Progenitor cell of endocrine pancreas (in vitro differentiated cells): Measurements from ENCODE around the gene TIPARP. TPM values are rescaled to one million over a fixed set of nuclear protein-coding genes. Genes with fewer than 3 reads are reported as not detected.
A peak's percentile ranks its signal among the peaks of the same experiment; 100 is the strongest.

Experiments
- DNase-seq: peaks from one replicate; pipeline ENCODE4 v3.0.0; 2021; ENCODE audit warnings: low spot score; ENCODE audit not compliant: unreplicated experiment
- H3K27ac Mint-ChIP-seq: 2 replicates; pipeline ENCODE4 v1.8.0; 2021; ENCODE audit warnings: mild to moderate bottlenecking, moderate library complexity, mixed read lengths
- H3K27me3 Mint-ChIP-seq: 2 replicates; pipeline ENCODE4 v1.8.0; 2021; ENCODE audit warnings: mixed read lengths
- H3K36me3 Mint-ChIP-seq: 2 replicates; pipeline ENCODE4 v1.8.0; 2022; ENCODE audit warnings: mixed read lengths; ENCODE audit not compliant: insufficient read depth
- H3K4me1 Mint-ChIP-seq: 2 replicates; pipeline ENCODE4 v1.8.0; 2021; ENCODE audit warnings: low read depth, mixed read lengths
- H3K4me3 Mint-ChIP-seq: 2 replicates; pipeline ENCODE4 v1.8.0; 2021; ENCODE audit warnings: low read depth, mild to moderate bottlenecking, moderate library complexity, mixed read lengths
- H3K9me3 Mint-ChIP-seq: 2 replicates; pipeline ENCODE4 v1.8.0; 2021; ENCODE audit warnings: low read depth, mixed read lengths
- CTCF ChIP-seq: fragments of 200-600 bp; sonication (generic); IDR thresholded peaks from one replicate; pipeline ENCODE4 v1.5.0; 2021; ENCODE audit warnings: antibody characterized with exemption, mild to moderate bottlenecking; ENCODE audit not compliant: unreplicated experiment
- total RNA-seq: library from RNA; stranded (reverse); gene quantifications from 2 replicates; pipeline ENCODE4 v1.2.1, GENCODE V29; 2021

The TIPARP gene
- total RNA-seq, 1 donor from 2014 or later = 38.6 TPM

- H3K4me3 Mint-ChIP-seq = peak overlapping the region; percentile 31
- peaks cover 22% of the 10 kb centered on the region for H3K36me3 Mint-ChIP-seq
- no peak for DNase-seq
- peak overlapping the region; percentile 73 for H3K27ac Mint-ChIP-seq
- H3K4me1 Mint-ChIP-seq = peaks cover 51% of the 10 kb centered on the region
- H3K9me3 Mint-ChIP-seq = no peaks in the 10 kb centered on the region
- no peaks in the 10 kb centered on the region for H3K27me3 Mint-ChIP-seq
- TF ChIP-seq CTCF = no peak
These were observed 3.1 kb downstream of the TIPARP start for GRCh38 chr3:156677536-156677935.

DNA sequence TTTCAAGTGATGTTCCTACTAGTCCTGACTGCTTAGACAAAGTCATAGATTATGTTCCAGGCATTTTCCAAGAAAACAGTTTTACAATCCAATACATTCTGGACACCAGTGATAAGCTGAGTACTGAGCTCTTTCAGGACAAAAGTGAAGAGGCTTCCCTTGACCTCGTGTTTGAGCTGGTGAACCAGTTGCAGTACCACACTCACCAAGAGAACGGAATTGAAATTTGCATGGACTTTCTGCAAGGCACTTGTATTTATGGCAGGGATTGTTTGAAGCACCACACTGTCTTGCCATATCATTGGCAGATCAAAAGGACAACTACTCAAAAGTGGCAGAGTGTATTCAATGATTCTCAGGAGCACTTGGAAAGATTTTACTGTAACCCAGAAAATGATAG lies 3.8 kb downstream of the TIPARP start:
- no peak for DNase-seq
- no peak overlapping the region for H3K27ac Mint-ChIP-seq
- TF ChIP-seq CTCF = no peak
- peaks cover 52% of the 10 kb centered on the region for H3K4me1 Mint-ChIP-seq
- no peak overlapping the region for H3K4me3 Mint-ChIP-seq
- H3K9me3 Mint-ChIP-seq = no peaks in the 10 kb centered on the region
- H3K36me3 Mint-ChIP-seq = peaks cover 22% of the 10 kb centered on the region
- H3K27me3 Mint-ChIP-seq = no peaks in the 10 kb centered on the region

DNA sequence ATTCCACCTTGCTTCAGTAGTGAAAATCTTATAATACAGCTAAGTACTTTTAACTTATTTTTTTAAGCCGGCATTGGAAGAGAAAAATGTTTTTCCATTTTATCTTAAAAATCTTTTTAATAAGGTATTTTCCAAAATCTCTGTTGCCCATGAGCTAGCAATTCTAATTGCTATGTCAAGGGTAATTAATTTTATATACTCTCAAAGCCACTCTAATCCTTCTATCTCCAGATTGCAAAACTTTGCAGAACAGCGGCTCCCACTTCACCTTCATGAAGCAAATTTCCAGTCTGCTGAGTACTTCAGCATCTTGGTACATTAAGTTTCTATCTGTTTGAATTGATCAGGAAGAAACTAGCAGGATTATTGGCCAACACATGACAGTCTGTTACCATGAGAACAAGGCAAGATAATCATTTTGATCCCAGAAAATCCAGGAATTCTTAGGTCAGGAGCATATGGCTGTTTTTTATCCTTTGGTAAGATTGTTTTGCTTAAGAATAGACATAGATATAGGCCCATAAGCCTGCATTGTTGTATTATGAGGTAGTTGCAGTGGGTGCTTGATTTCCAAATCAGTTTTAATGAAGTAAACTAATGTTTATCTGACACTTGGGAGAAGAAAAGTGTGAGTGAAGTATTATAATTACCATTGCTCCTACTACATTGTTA lies 6.0 kb downstream of the TIPARP start:
- no peak overlapping the region for H3K27ac Mint-ChIP-seq
- no peak overlapping the region for H3K4me3 Mint-ChIP-seq
- H3K27me3 Mint-ChIP-seq = no peaks in the 10 kb centered on the region
- no peak for TF ChIP-seq CTCF
- peaks cover 55% of the 10 kb centered on the region for H3K4me1 Mint-ChIP-seq
- no peaks in the 10 kb centered on the region for H3K9me3 Mint-ChIP-seq
- H3K36me3 Mint-ChIP-seq = peaks cover 22% of the 10 kb centered on the region
- no peak for DNase-seq

DNA sequence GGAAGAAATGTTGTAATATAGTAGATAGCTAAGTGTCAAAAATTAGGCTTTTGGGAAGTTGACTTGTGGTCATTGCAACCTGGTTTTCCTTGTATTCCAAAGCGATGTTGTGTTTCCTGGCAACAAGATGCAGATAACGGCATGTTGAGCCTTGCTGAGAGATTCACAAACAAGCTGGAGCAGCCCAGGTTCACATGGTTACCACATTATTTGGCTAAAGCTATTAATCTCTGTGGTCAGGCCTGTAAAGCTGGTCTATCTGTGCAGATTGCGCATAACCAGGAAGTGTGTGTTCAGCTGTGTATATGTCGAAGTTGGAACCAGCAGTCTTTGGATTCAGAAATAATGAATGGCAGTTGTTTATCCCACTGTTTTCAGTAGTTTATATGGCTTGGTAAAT lies 6.6 kb downstream of the TIPARP start:
- no peaks in the 10 kb centered on the region for H3K27me3 Mint-ChIP-seq
- no peak overlapping the region for H3K4me3 Mint-ChIP-seq
- no peak for DNase-seq
- no peaks in the 10 kb centered on the region for H3K9me3 Mint-ChIP-seq
- no peak for TF ChIP-seq CTCF
- H3K4me1 Mint-ChIP-seq = peaks cover 58% of the 10 kb centered on the region
- H3K27ac Mint-ChIP-seq = peak overlapping the region; percentile 63
- H3K36me3 Mint-ChIP-seq = peaks cover 22% of the 10 kb centered on the region

- Mint-ChIP-seq H3K27me3 (no peaks in the 10 kb centered on the region), H3K9me3 (no peaks in the 10 kb centered on the region), H3K4me3 (no peak overlapping the region), H3K36me3 (peaks cover 21% of the 10 kb centered on the region), H3K4me1 (peaks cover 56% of the 10 kb centered on the region), H3K27ac (no peak overlapping the region)
- no peak for TF ChIP-seq CTCF
- no peak for DNase-seq
These were observed 8.1 kb downstream of the TIPARP start for GRCh38 chr3:156682501-156682900.
